GM23338 (cell line): ENCODE results near the gene FBXL17. TPM values are rescaled to one million over a fixed set of nuclear protein-coding genes. Genes with fewer than 3 reads are reported as not detected.

Source experiments
- ATAC-seq: fragments of 200-7000 bp; cut with Tn5 transposase; 3 replicates; pipeline ENCODE4 v1.9.1; 2020
- DNase-seq: peaks from one replicate; pipeline ENCODE4 v3.0.0-alpha.2; 2015; ENCODE audit warnings: low spot score
- H2AFZ ChIP-seq: fragments of 200-600 bp; sonication (generic); 2 replicates; pipeline ENCODE4 v1.8.0; 2016; ENCODE audit warnings: antibody characterized with exemption, mild to moderate bottlenecking, moderate library complexity
- H3F3A ChIP-seq: fragments of 200-600 bp; sonication (generic); replicated peaks from 2 replicates; pipeline ENCODE4 v1.8.0; 2017; ENCODE audit warnings: antibody characterized with exemption, mixed run types, low read depth
- H3K27ac ChIP-seq: fragments of 200-600 bp; sonication (generic); 2 replicates; pipeline ENCODE4 v1.6.1; 2016; ENCODE audit warnings: low read depth
- H3K27me3 ChIP-seq: fragments of 200-600 bp; sonication (generic); 2 replicates; pipeline ENCODE4 v1.8.0; 2016; ENCODE audit warnings: mild to moderate bottlenecking, mixed run types, moderate library complexity; ENCODE audit not compliant: insufficient read depth
- H3K36me3 ChIP-seq: fragments of 200-600 bp; sonication (generic); 2 replicates; pipeline ENCODE4 v1.8.0; 2016; ENCODE audit warnings: mild to moderate bottlenecking; ENCODE audit not compliant: insufficient read depth
- H3K4me1 ChIP-seq: fragments of 200-600 bp; sonication (generic); 2 replicates; pipeline ENCODE4 v1.8.0; 2016; ENCODE audit warnings: mild to moderate bottlenecking, moderate library complexity; ENCODE audit not compliant: insufficient read depth
- H3K4me2 ChIP-seq: fragments of 200-600 bp; sonication (generic); 2 replicates; pipeline ENCODE4 v1.7.1; 2017; ENCODE audit warnings: mixed run types
- H3K4me3 ChIP-seq: fragments of 200-600 bp; sonication (generic); 2 replicates; pipeline ENCODE4 v1.6.1; 2016; ENCODE audit warnings: mixed run types
- H3K79me2 ChIP-seq: fragments of 200-600 bp; sonication (generic); replicated peaks from 2 replicates; pipeline ENCODE4 v1.8.0; 2017; ENCODE audit warnings: mild to moderate bottlenecking; ENCODE audit not compliant: insufficient read depth
- H3K9me2 ChIP-seq: fragments of 200-600 bp; sonication (generic); 2 replicates; pipeline ENCODE4 v1.8.0; 2017; ENCODE audit not compliant: insufficient read depth
- H4K20me1 ChIP-seq: fragments of 200-600 bp; sonication (generic); replicated peaks from 2 replicates; pipeline ENCODE4 v1.8.0; 2017; ENCODE audit warnings: mild to moderate bottlenecking; ENCODE audit not compliant: insufficient read depth
- H3K27ac Mint-ChIP-seq: 2 replicates; pipeline ENCODE4 v1.8.0; 2020; ENCODE audit warnings: inconsistent platforms, mild to moderate bottlenecking, moderate library complexity, mixed read lengths
- H3K27me3 Mint-ChIP-seq: 3 replicates; pipeline ENCODE4 v1.8.0; 2022; ENCODE audit warnings: low read depth, mild to moderate bottlenecking, moderate library complexity, mixed read lengths, inconsistent platforms; ENCODE audit not compliant: insufficient read depth, poor library complexity
- H3K36me3 Mint-ChIP-seq: 3 replicates; pipeline ENCODE4 v1.8.0; 2021; ENCODE audit warnings: low read depth, mild to moderate bottlenecking, inconsistent platforms, moderate library complexity, mixed read lengths
- H3K4me1 Mint-ChIP-seq: 3 replicates; pipeline ENCODE4 v1.8.0; 2020; ENCODE audit warnings: mild to moderate bottlenecking, inconsistent platforms, mixed read lengths
- H3K4me3 Mint-ChIP-seq: 3 replicates; pipeline ENCODE4 v1.8.0; 2021; ENCODE audit warnings: moderate library complexity, mild to moderate bottlenecking, inconsistent platforms, mixed read lengths
- H3K9me3 Mint-ChIP-seq: 3 replicates; pipeline ENCODE4 v1.8.0; 2020; ENCODE audit warnings: moderate library complexity, mild to moderate bottlenecking, inconsistent platforms, mixed read lengths
- NANOG ChIP-seq: IDR thresholded peaks from 2 replicates; pipeline ENCODE4 v1.6.1; 2016; ENCODE audit warnings: antibody characterized with exemption, borderline replicate concordance
- STAT1 ChIP-seq: IDR thresholded peaks from one replicate; pipeline ENCODE4 v1.6.1; 2016; ENCODE audit warnings: antibody characterized with exemption; ENCODE audit not compliant: unreplicated experiment
- ZNF114 ChIP-seq: fragments of 250-450 bp; sonication (Bioruptor Pico); IDR thresholded peaks from 2 replicates; pipeline ENCODE4 v1.5.0; 2020; ENCODE audit warnings: mild to moderate bottlenecking, moderate library complexity
- polyA plus RNA-seq: library from polyadenylated mRNA; unstranded; fragments of >200 nt; fragmentation: Nextera tagmentation; extraction: Ambion mirVana; gene quantifications from 2 replicates; pipeline ENCODE4 v1.2.1, GENCODE V29; 2016
- total RNA-seq: library from RNA; depleted of rRNA; stranded (reverse); fragments of >200 nt; shearing (Covaris generic); gene quantifications from 2 replicates; pipeline ENCODE4 v1.2.3, GENCODE V29; 2014
- TF ChIP-seq, protein P1 (sequence below): fragments of 250-450 bp; sonication (Bioruptor Pico); IDR thresholded peaks from 2 replicates; pipeline ENCODE4 v1.5.0; 2020; ENCODE audit warnings: mild to moderate bottlenecking, moderate library complexity
- TF ChIP-seq, protein P2 (sequence below): IDR thresholded peaks from one replicate; pipeline ENCODE4 v1.6.1; 2018; ENCODE audit warnings: antibody characterized with exemption; ENCODE audit not compliant: unreplicated experiment
- TF ChIP-seq, protein P3 (sequence below), 2 experiments: fragments of 200-600 bp in 1 of 2; sonication (generic) in 1 of 2; conservative IDR thresholded peaks; 2 replicates each; pipeline versions ENCODE4 v1.5.1 to v1.6.1; 2016 to 2017; ENCODE audit warnings: antibody characterized with exemption in 2 of 2, low read depth in 2 of 2, mild to moderate bottlenecking in 2 of 2, moderate library complexity in 1 of 2

FBXL17 gene
- total and polyA plus RNA-seq, 2 experiments from 2014 or later, result 2.0 to 2.7 TPM

DNA sequence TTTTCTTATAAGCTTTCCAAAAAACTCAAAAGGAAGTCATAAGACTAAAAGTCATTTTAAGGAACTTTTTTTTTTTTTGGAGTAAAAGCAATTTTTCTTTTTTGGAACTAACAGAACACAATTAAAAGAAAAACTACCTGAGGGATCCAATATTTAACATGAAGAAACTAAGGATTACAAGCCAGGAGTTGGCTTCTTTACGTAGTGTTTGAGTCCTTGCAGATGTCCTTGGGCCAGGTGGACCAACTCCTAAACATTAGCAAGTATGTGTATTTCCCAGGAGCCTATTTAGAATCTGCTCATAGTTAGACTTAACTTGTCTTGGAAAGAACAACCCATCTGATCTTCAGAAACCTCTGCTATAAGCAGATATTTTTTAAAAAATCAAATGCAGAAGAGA is 557.1 kb downstream of the FBXL17 start (continued):
- TF ChIP-seq, protein P1, sequence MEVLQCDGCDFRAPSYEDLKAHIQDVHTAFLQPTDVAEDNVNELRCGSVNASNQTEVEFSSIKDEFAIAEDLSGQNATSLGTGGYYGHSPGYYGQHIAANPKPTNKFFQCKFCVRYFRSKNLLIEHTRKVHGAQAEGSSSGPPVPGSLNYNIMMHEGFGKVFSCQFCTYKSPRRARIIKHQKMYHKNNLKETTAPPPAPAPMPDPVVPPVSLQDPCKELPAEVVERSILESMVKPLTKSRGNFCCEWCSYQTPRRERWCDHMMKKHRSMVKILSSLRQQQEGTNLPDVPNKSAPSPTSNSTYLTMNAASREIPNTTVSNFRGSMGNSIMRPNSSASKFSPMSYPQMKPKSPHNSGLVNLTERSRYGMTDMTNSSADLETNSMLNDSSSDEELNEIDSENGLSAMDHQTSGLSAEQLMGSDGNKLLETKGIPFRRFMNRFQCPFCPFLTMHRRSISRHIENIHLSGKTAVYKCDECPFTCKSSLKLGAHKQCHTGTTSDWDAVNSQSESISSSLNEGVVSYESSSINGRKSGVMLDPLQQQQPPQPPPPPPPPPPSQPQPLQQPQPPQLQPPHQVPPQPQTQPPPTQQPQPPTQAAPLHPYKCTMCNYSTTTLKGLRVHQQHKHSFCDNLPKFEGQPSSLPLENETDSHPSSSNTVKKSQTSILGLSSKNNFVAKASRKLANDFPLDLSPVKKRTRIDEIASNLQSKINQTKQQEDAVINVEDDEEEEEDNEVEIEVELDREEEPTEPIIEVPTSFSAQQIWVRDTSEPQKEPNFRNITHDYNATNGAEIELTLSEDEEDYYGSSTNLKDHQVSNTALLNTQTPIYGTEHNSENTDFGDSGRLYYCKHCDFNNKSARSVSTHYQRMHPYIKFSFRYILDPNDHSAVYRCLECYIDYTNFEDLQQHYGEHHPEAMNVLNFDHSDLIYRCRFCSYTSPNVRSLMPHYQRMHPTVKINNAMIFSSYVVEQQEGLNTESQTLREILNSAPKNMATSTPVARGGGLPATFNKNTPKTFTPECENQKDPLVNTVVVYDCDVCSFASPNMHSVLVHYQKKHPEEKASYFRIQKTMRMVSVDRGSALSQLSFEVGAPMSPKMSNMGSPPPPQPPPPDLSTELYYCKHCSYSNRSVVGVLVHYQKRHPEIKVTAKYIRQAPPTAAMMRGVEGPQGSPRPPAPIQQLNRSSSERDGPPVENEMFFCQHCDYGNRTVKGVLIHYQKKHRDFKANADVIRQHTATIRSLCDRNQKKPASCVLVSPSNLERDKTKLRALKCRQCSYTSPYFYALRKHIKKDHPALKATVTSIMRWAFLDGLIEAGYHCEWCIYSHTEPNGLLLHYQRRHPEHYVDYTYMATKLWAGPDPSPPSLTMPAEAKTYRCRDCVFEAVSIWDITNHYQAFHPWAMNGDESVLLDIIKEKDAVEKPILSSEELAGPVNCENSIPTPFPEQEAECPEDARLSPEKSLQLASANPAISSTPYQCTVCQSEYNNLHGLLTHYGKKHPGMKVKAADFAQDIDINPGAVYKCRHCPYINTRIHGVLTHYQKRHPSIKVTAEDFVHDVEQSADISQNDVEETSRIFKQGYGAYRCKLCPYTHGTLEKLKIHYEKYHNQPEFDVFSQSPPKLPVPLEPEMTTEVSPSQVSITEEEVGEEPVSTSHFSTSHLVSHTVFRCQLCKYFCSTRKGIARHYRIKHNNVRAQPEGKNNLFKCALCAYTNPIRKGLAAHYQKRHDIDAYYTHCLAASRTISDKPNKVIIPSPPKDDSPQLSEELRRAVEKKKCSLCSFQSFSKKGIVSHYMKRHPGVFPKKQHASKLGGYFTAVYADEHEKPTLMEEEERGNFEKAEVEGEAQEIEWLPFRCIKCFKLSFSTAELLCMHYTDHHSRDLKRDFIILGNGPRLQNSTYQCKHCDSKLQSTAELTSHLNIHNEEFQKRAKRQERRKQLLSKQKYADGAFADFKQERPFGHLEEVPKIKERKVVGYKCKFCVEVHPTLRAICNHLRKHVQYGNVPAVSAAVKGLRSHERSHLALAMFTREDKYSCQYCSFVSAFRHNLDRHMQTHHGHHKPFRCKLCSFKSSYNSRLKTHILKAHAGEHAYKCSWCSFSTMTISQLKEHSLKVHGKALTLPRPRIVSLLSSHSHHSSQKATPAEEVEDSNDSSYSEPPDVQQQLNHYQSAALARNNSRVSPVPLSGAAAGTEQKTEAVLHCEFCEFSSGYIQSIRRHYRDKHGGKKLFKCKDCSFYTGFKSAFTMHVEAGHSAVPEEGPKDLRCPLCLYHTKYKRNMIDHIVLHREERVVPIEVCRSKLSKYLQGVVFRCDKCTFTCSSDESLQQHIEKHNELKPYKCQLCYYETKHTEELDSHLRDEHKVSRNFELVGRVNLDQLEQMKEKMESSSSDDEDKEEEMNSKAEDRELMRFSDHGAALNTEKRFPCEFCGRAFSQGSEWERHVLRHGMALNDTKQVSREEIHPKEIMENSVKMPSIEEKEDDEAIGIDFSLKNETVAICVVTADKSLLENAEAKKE, result no peak
- TF ChIP-seq ZNF114 (CRISPR knock-in tag), result no peak
- no peak for TF ChIP-seq NANOG

DNA sequence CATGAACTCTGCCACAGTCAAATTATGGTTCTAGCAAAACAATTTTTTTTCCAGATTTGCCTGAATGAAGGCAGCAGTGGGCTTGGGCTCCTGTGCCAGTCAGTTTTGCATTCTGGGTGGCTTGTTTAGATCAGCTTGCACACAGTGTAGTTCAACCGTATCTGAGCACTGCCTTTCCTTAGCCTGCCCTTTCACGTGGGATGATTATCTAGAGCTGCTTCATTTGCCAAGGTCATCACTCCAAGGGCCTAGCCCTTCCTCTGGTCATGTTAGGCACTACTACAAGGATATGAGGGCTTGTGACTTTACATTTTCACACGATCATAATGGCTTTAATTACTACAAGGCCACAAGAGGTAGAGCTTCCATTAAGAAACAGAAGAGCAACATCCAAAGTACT is 560.6 kb downstream of the FBXL17 start:
- Histone ChIP-seq H3K27me3 (no peaks in the 10 kb centered on the region), H3K36me3 (no peaks in the 10 kb centered on the region), H2AFZ (no peak overlapping the region), H3F3A (no peaks in the 10 kb centered on the region), H3K4me1 (peaks cover 18% of the 10 kb centered on the region), H3K4me2 (no peak overlapping the region), H3K79me2 (no peaks in the 10 kb centered on the region), H3K4me3 (no peak overlapping the region), H3K27ac (no peak overlapping the region), H4K20me1 (no peaks in the 10 kb centered on the region), H3K9me2 (peaks cover 16% of the 10 kb centered on the region)
- TF ChIP-seq NANOG (no peak), STAT1 (no peak)
- TF ChIP-seq, protein P2, sequence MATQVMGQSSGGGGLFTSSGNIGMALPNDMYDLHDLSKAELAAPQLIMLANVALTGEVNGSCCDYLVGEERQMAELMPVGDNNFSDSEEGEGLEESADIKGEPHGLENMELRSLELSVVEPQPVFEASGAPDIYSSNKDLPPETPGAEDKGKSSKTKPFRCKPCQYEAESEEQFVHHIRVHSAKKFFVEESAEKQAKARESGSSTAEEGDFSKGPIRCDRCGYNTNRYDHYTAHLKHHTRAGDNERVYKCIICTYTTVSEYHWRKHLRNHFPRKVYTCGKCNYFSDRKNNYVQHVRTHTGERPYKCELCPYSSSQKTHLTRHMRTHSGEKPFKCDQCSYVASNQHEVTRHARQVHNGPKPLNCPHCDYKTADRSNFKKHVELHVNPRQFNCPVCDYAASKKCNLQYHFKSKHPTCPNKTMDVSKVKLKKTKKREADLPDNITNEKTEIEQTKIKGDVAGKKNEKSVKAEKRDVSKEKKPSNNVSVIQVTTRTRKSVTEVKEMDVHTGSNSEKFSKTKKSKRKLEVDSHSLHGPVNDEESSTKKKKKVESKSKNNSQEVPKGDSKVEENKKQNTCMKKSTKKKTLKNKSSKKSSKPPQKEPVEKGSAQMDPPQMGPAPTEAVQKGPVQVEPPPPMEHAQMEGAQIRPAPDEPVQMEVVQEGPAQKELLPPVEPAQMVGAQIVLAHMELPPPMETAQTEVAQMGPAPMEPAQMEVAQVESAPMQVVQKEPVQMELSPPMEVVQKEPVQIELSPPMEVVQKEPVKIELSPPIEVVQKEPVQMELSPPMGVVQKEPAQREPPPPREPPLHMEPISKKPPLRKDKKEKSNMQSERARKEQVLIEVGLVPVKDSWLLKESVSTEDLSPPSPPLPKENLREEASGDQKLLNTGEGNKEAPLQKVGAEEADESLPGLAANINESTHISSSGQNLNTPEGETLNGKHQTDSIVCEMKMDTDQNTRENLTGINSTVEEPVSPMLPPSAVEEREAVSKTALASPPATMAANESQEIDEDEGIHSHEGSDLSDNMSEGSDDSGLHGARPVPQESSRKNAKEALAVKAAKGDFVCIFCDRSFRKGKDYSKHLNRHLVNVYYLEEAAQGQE, result no peak
- TF ChIP-seq, protein P3, sequence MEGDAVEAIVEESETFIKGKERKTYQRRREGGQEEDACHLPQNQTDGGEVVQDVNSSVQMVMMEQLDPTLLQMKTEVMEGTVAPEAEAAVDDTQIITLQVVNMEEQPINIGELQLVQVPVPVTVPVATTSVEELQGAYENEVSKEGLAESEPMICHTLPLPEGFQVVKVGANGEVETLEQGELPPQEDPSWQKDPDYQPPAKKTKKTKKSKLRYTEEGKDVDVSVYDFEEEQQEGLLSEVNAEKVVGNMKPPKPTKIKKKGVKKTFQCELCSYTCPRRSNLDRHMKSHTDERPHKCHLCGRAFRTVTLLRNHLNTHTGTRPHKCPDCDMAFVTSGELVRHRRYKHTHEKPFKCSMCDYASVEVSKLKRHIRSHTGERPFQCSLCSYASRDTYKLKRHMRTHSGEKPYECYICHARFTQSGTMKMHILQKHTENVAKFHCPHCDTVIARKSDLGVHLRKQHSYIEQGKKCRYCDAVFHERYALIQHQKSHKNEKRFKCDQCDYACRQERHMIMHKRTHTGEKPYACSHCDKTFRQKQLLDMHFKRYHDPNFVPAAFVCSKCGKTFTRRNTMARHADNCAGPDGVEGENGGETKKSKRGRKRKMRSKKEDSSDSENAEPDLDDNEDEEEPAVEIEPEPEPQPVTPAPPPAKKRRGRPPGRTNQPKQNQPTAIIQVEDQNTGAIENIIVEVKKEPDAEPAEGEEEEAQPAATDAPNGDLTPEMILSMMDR (conservative IDR thresholded peaks at IDR 0.05; ENCODE audit: low read depth in 2 of 2), result no peak
- Mint-ChIP-seq H3K9me3 (peaks cover 10% of the 10 kb centered on the region), H3K27me3 (peaks cover 4% of the 10 kb centered on the region), H3K36me3 (peaks cover 12% of the 10 kb centered on the region), H3K27ac (no peak overlapping the region), H3K4me1 (peaks cover 29% of the 10 kb centered on the region), H3K4me3 (no peak overlapping the region)
- no peak for ATAC-seq
- no peak for DNase-seq
